ENCODE data around the gene ETNK2. TPM values are rescaled to one million over a fixed set of nuclear protein-coding genes. Genes with fewer than 3 reads are reported as not detected.

The ETNK2 gene
- total RNA-seq, 4 donors from 2014 or later = 6.7 to 54.4 (median 25.0) TPM

DNA sequence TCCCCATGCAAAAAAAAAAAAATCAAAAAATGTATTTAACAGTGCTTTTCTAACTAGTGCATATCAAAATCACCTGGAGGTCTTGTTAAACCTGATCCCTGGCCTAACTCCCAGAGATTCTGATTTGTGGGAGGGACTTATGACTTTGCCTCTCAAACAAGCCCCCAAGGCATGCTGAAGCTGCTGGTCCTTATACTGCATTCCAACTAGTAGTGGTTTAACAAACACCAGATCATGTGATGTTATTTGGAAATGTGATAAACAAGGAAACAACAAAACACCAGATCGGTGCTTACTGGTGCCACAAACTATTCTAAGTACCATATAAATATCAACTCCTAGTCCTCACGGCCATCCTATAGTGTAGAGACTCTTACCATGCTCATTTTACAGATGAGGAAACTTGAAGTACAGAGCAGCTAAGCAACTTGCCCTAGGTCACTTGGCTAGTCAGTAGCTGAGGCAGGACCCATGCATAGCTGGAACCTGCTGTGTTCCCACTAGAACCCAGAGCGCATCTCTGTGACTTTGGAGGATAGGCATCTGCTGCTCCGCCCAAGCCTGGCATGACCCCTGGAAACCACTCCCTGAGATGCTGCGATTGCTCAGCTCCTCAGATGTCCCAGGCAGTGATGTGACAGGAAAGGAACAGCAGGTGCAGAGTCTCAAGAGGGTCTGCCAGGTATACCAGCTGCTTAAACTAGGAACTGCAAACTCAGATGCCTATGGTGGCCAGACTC lies 40.8 kb downstream of the ETNK2 start:
- Histone ChIP-seq H3K4me3 (no peak overlapping the region), H3K27me3 (no peaks in the 10 kb centered on the region), H3K27ac (no peak overlapping the region), H3K36me3 (peaks cover 0 to 24% (median 0%) of the 10 kb centered on the region in 3 donors), H3K4me1 (peaks cover 4 to 69% (median 18%) of the 10 kb centered on the region in 3 donors), H3K9me3 (no peaks in the 10 kb centered on the region)
- no peak for TF ChIP-seq POLR2A (IDR thresholded peaks at IDR 0.05)
- TF ChIP-seq, protein P1, sequence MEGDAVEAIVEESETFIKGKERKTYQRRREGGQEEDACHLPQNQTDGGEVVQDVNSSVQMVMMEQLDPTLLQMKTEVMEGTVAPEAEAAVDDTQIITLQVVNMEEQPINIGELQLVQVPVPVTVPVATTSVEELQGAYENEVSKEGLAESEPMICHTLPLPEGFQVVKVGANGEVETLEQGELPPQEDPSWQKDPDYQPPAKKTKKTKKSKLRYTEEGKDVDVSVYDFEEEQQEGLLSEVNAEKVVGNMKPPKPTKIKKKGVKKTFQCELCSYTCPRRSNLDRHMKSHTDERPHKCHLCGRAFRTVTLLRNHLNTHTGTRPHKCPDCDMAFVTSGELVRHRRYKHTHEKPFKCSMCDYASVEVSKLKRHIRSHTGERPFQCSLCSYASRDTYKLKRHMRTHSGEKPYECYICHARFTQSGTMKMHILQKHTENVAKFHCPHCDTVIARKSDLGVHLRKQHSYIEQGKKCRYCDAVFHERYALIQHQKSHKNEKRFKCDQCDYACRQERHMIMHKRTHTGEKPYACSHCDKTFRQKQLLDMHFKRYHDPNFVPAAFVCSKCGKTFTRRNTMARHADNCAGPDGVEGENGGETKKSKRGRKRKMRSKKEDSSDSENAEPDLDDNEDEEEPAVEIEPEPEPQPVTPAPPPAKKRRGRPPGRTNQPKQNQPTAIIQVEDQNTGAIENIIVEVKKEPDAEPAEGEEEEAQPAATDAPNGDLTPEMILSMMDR (IDR thresholded peaks at IDR 0.05) = no peak
- WGBS, 2 donors = 80 to 90% methylated on average over 3 to 5 of the region's 5 CpGs
- DNase-seq = no peak
- intact Hi-C loops (cut with DNase I) = no loop called here

- intact Hi-C loops (cut with DNase I) = no loop called here
- Histone ChIP-seq H3K27ac (peak overlapping the region in 3 of 4 donors; percentile 39 to 60 (median 54)), H3K9me3 (no peaks in the 10 kb centered on the region), H3K4me3 (no peak overlapping the region), H3K36me3 (peaks cover 0 to 8% (median 0%) of the 10 kb centered on the region in 3 donors), H3K4me1 (peaks cover 10 to 83% (median 26%) of the 10 kb centered on the region in 3 donors), H3K27me3 (no peaks in the 10 kb centered on the region)
- DNase-seq = no peak
- 55 to 68% methylated on average over 14 of the region's 21 CpGs for WGBS, 2 donors
- TF ChIP-seq POLR2A (IDR thresholded peaks at IDR 0.05) = no peak
- TF ChIP-seq, protein P1 (IDR thresholded peaks at IDR 0.05) = no peak
Observed at GRCh38 chr1:204108312-204109141, 43.3 kb downstream of the ETNK2 start.

- 94% methylated on average over 2 of the region's 2 CpGs for WGBS, 2 donors
- Histone ChIP-seq H3K27me3 (no peaks in the 10 kb centered on the region), H3K4me1 (peaks cover 15 to 83% (median 28%) of the 10 kb centered on the region in 3 donors), H3K27ac (peak overlapping the region in 3 of 4 donors; percentile 19 to 39 (median 39)), H3K36me3 (peaks cover 0 to 8% (median 0%) of the 10 kb centered on the region in 3 donors), H3K4me3 (no peak overlapping the region), H3K9me3 (no peaks in the 10 kb centered on the region)
- intact Hi-C loops (cut with DNase I) = no loop called here
- TF ChIP-seq, protein P1 (IDR thresholded peaks at IDR 0.05) = no peak
- TF ChIP-seq POLR2A (IDR thresholded peaks at IDR 0.05) = no peak
- no peak for DNase-seq
Observed at GRCh38 chr1:204107892-204108291, 44.0 kb downstream of the ETNK2 start.

- H3K36me3 ChIP-seq = peaks cover 0 to 8% (median 0%) of the 10 kb centered on the region in 3 donors
- 93 to 100% methylated on average over 1 of the region's 1 CpG for WGBS, 2 donors
- no peaks in the 10 kb centered on the region for H3K27me3 ChIP-seq
- no peak overlapping the region for H3K27ac ChIP-seq
- no peaks in the 10 kb centered on the region for H3K9me3 ChIP-seq
- TF ChIP-seq, protein P1 (IDR thresholded peaks at IDR 0.05) = no peak
- no peak for TF ChIP-seq POLR2A (IDR thresholded peaks at IDR 0.05)
- no peak for DNase-seq
- intact Hi-C loops (cut with DNase I) = no loop called here
- H3K4me3 ChIP-seq = no peak overlapping the region
- peaks cover 23 to 83% (median 37%) of the 10 kb centered on the region in 3 donors for H3K4me1 ChIP-seq
Observed at GRCh38 chr1:204106825-204107224, 45.0 kb downstream of the ETNK2 start.

DNA sequence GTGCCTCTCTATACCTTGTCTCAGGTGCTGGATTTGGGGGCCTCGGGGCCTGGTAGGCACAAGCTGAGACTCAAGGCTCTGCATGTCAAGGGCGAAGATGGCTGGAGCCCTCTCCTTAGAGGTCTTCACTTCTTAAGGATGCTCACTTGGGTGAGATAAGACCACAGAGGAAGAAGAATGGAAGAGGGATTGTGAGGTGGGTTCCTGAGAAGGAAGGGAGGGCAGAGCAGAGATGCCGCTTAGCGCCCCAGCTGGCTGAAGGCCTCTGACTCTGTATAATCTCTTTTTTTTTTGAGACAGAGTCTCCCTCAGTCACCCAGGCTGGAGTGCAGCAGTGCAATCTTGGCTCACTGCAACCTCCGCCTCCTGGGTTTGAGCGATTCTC lies 46.7 kb downstream of the ETNK2 start:
- Histone ChIP-seq H3K36me3 (peaks cover 0 to 8% (median 0%) of the 10 kb centered on the region in 3 donors), H3K27ac (peak overlapping the region in 3 of 4 donors; percentile 42 to 85 (median 73)), H3K4me1 (peaks cover 23 to 84% (median 40%) of the 10 kb centered on the region in 3 donors), H3K4me3 (no peak overlapping the region), H3K9me3 (no peaks in the 10 kb centered on the region), H3K27me3 (no peaks in the 10 kb centered on the region)
- no peak for DNase-seq
- WGBS, 2 donors = 87 to 90% methylated on average over 2 to 5 of the region's 6 CpGs
- no peak for TF ChIP-seq POLR2A (IDR thresholded peaks at IDR 0.05)
- TF ChIP-seq, protein P1 (IDR thresholded peaks at IDR 0.05) = no peak
- intact Hi-C loops (cut with DNase I) = no loop called here
